HEK293 (cell line): ENCODE results near the gene CDO1.

Source experiments
- GLIS1 ChIP-seq: fragments of 450-650 bp; formaldehyde crosslinking; IDR thresholded peaks from 2 replicates; pipeline ENCODE4 v1.5.1; 2016; ENCODE audit warnings: missing biosample characterization, missing genetic modification characterization
- KLF16 ChIP-seq: fragments of 450-650 bp; formaldehyde crosslinking; IDR thresholded peaks from 2 replicates; pipeline ENCODE4 v1.5.1; 2017; ENCODE audit warnings: missing biosample characterization, missing genetic modification characterization
- PRDM6 ChIP-seq: fragments of 450-650 bp; formaldehyde crosslinking; IDR thresholded peaks from 2 replicates; pipeline ENCODE4 v1.5.1; 2017; ENCODE audit warnings: missing biosample characterization, missing genetic modification characterization
- SCRT1 ChIP-seq: fragments of 450-650 bp; formaldehyde crosslinking; IDR thresholded peaks from 2 replicates; pipeline ENCODE4 v1.5.1; 2016; ENCODE audit warnings: missing biosample characterization, missing genetic modification characterization, borderline replicate concordance
- TCF7L2 ChIP-seq: IDR thresholded peaks from 2 replicates; pipeline ENCODE4 v1.6.1; 2011; ENCODE audit warnings: low read depth, mild to moderate bottlenecking, inconsistent platforms, low read length, moderate library complexity, borderline replicate concordance
- ZBTB21 ChIP-seq: fragments of 450-650 bp; formaldehyde crosslinking; IDR thresholded peaks from 2 replicates; pipeline ENCODE4 v1.5.1; 2017; ENCODE audit warnings: missing biosample characterization, missing genetic modification characterization
- ZBTB8A ChIP-seq: fragments of 450-650 bp; formaldehyde crosslinking; IDR thresholded peaks from 2 replicates; pipeline ENCODE4 v1.5.1; 2016; ENCODE audit warnings: missing biosample characterization, missing genetic modification characterization
- ZNF10 ChIP-seq: fragments of 450-650 bp; formaldehyde crosslinking; IDR thresholded peaks from 2 replicates; pipeline ENCODE4 v1.5.1; 2017; ENCODE audit warnings: missing biosample characterization, missing genetic modification characterization
- ZNF184 ChIP-seq: fragments of 450-650 bp; IDR thresholded peaks from 2 replicates; pipeline ENCODE4 v1.5.1; 2018; ENCODE audit warnings: missing biosample characterization, mild to moderate bottlenecking, missing genetic modification characterization
- ZNF214 ChIP-seq: fragments of 450-650 bp; formaldehyde crosslinking; IDR thresholded peaks from 2 replicates; pipeline ENCODE4 v1.5.1; 2017; ENCODE audit warnings: missing biosample characterization, mild to moderate bottlenecking, missing genetic modification characterization, borderline replicate concordance
- ZNF23 ChIP-seq: fragments of 450-650 bp; formaldehyde crosslinking; IDR thresholded peaks from 2 replicates; pipeline ENCODE4 v1.5.1; 2016; ENCODE audit warnings: missing biosample characterization, missing genetic modification characterization, borderline replicate concordance
- ZNF24 ChIP-seq: fragments of 450-650 bp; formaldehyde crosslinking; IDR thresholded peaks from 2 replicates; pipeline ENCODE4 v1.5.1; 2016; ENCODE audit warnings: missing biosample characterization, missing genetic modification characterization
- ZNF335 ChIP-seq: fragments of 450-650 bp; formaldehyde crosslinking; conservative IDR thresholded peaks from 2 replicates; pipeline ENCODE4 v1.5.1; 2016; ENCODE audit warnings: missing biosample characterization, missing genetic modification characterization
- ZNF510 ChIP-seq: fragments of 450-650 bp; formaldehyde crosslinking; IDR thresholded peaks from 2 replicates; pipeline ENCODE4 v1.5.1; 2018; ENCODE audit warnings: mild to moderate bottlenecking, missing genetic modification characterization, missing biosample characterization; ENCODE audit not compliant: insufficient replicate concordance
- ZNF555 ChIP-seq: fragments of 450-650 bp; formaldehyde crosslinking; conservative IDR thresholded peaks from 2 replicates; pipeline ENCODE4 v1.5.1; 2017; ENCODE audit warnings: missing biosample characterization, mild to moderate bottlenecking, missing genetic modification characterization, inconsistent platforms
- ZNF558 ChIP-seq: fragments of 450-650 bp; formaldehyde crosslinking; IDR thresholded peaks from 2 replicates; pipeline ENCODE4 v1.5.1; 2016; ENCODE audit warnings: missing biosample characterization, missing genetic modification characterization
- ZNF560 ChIP-seq: fragments of 450-650 bp; formaldehyde crosslinking; IDR thresholded peaks from 2 replicates; pipeline ENCODE4 v1.5.1; 2017; ENCODE audit warnings: missing biosample characterization, missing genetic modification characterization, borderline replicate concordance
- ZNF585B ChIP-seq: fragments of 450-650 bp; formaldehyde crosslinking; IDR thresholded peaks from 2 replicates; pipeline ENCODE4 v1.5.1; 2016; ENCODE audit warnings: missing biosample characterization, missing genetic modification characterization
- ZNF596 ChIP-seq: fragments of 450-650 bp; IDR thresholded peaks from 2 replicates; pipeline ENCODE4 v1.5.0; 2018; ENCODE audit warnings: missing biosample characterization, mild to moderate bottlenecking, missing genetic modification characterization, moderate library complexity
- ZNF624 ChIP-seq: fragments of 450-650 bp; formaldehyde crosslinking; IDR thresholded peaks from 2 replicates; pipeline ENCODE4 v1.5.1; 2017; ENCODE audit warnings: missing biosample characterization, missing genetic modification characterization
- ZNF654 ChIP-seq: fragments of 450-650 bp; formaldehyde crosslinking; IDR thresholded peaks from 2 replicates; pipeline ENCODE4 v1.5.1; 2016; ENCODE audit warnings: low read depth, missing biosample characterization, missing genetic modification characterization
- ZNF707 ChIP-seq: fragments of 450-650 bp; formaldehyde crosslinking; IDR thresholded peaks from 2 replicates; pipeline ENCODE4 v1.5.1; 2016; ENCODE audit warnings: missing biosample characterization, missing genetic modification characterization
- ZNF843 ChIP-seq: fragments of 450-650 bp; formaldehyde crosslinking; IDR thresholded peaks from 2 replicates; pipeline ENCODE4 v1.5.1; 2016; ENCODE audit warnings: missing biosample characterization, missing genetic modification characterization
- ZSCAN16 ChIP-seq: fragments of 450-650 bp; formaldehyde crosslinking; IDR thresholded peaks from 2 replicates; pipeline ENCODE4 v1.5.1; 2016; ENCODE audit warnings: missing biosample characterization, missing genetic modification characterization
- ZSCAN23 ChIP-seq: fragments of 450-650 bp; formaldehyde crosslinking; IDR thresholded peaks from 2 replicates; pipeline ENCODE4 v1.5.1; 2016; ENCODE audit warnings: missing biosample characterization, missing genetic modification characterization
- TF ChIP-seq, protein P1 (sequence below): fragments of 450-650 bp; IDR thresholded peaks from 2 replicates; pipeline ENCODE4 v1.5.1; 2018; ENCODE audit warnings: missing biosample characterization, missing genetic modification characterization
- TF ChIP-seq, protein P2 (sequence below): fragments of 450-650 bp; formaldehyde crosslinking; IDR thresholded peaks from 2 replicates; pipeline ENCODE4 v1.5.1; 2016; ENCODE audit warnings: missing biosample characterization, missing genetic modification characterization
- TF ChIP-seq, protein P3 (sequence below): IDR thresholded peaks from 2 replicates; pipeline ENCODE4 v1.6.1; 2011; ENCODE audit warnings: mild to moderate bottlenecking, low read depth, low read length, borderline replicate concordance
- TF ChIP-seq, protein P4 (sequence below): fragments of 450-650 bp; formaldehyde crosslinking; IDR thresholded peaks from 2 replicates; pipeline ENCODE4 v1.5.1; 2016; ENCODE audit warnings: missing biosample characterization, missing genetic modification characterization
- TF ChIP-seq, protein P5 (sequence below): sonication (generic); formaldehyde crosslinking; IDR thresholded peaks from 2 replicates; pipeline ENCODE4 v1.8.1; 2022; ENCODE audit warnings: mild to moderate bottlenecking, moderate library complexity, missing genetic modification reagents

CDO1 gene

GRCh38 chr5:115816226-115817081 is at the start of gene CDO1 (continued):
- TF ChIP-seq ZNF510 (no peak), ZNF555 (no peak), ZNF707 (tag by site-specific recombination) (no peak), ZNF560 (no peak), ZNF184 (tag by site-specific recombination) (no peak), GLIS1 (tag by site-specific recombination) (peak; percentile 50), TCF7L2 (no peak), PRDM6 (tag by site-specific recombination) (no peak), ZBTB21 (tag by site-specific recombination) (no peak), ZNF843 (tag by site-specific recombination) (peak; percentile 14; the same call in 1 of the 2 replicates), ZNF23 (tag by site-specific recombination) (no peak), ZNF10 (tag by site-specific recombination) (no peak), SCRT1 (tag by site-specific recombination) (no peak), ZBTB8A (tag by site-specific recombination) (peak; percentile 72), KLF16 (tag by site-specific recombination) (peak; percentile 57; the same call in 1 of the 2 replicates), ZNF335 (tag by site-specific recombination) (peak; percentile 80), ZSCAN16 (no peak), ZNF558 (tag by site-specific recombination) (no peak), ZNF596 (tag by site-specific recombination) (no peak), ZNF214 (tag by site-specific recombination) (no peak), ZSCAN23 (tag by site-specific recombination) (no peak), ZNF624 (tag by site-specific recombination) (no peak), ZNF24 (tag by site-specific recombination) (0 out of 2 replicates have a peak, but pooled peaks have one; percentile 42), ZNF654 (tag by site-specific recombination) (no peak), ZNF585B (tag by site-specific recombination) (no peak)
- TF ChIP-seq, protein P1, sequence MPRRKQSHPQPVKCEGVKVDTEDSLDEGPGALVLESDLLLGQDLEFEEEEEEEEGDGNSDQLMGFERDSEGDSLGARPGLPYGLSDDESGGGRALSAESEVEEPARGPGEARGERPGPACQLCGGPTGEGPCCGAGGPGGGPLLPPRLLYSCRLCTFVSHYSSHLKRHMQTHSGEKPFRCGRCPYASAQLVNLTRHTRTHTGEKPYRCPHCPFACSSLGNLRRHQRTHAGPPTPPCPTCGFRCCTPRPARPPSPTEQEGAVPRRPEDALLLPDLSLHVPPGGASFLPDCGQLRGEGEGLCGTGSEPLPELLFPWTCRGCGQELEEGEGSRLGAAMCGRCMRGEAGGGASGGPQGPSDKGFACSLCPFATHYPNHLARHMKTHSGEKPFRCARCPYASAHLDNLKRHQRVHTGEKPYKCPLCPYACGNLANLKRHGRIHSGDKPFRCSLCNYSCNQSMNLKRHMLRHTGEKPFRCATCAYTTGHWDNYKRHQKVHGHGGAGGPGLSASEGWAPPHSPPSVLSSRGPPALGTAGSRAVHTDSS (tag by site-specific recombination), result no peak
- TF ChIP-seq, protein P2, sequence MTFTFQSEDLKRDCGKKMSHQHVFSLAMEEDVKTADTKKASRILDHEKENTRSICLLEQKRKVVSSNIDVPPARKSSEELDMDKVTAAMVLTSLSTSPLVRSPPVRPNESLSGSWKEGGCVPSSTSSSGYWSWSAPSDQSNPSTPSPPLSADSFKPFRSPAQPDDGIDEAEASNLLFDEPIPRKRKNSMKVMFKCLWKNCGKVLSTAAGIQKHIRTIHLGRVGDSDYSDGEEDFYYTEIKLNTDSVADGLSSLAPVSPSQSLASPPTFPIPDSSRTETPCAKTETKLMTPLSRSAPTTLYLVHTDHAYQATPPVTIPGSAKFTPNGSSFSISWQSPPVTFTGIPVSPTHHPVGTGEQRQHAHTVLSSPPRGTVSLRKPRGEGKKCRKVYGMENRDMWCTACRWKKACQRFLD (tag by site-specific recombination), result no peak
- TF ChIP-seq, protein P3, sequence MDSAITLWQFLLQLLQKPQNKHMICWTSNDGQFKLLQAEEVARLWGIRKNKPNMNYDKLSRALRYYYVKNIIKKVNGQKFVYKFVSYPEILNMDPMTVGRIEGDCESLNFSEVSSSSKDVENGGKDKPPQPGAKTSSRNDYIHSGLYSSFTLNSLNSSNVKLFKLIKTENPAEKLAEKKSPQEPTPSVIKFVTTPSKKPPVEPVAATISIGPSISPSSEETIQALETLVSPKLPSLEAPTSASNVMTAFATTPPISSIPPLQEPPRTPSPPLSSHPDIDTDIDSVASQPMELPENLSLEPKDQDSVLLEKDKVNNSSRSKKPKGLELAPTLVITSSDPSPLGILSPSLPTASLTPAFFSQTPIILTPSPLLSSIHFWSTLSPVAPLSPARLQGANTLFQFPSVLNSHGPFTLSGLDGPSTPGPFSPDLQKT, result no peak
- TF ChIP-seq, protein P4, sequence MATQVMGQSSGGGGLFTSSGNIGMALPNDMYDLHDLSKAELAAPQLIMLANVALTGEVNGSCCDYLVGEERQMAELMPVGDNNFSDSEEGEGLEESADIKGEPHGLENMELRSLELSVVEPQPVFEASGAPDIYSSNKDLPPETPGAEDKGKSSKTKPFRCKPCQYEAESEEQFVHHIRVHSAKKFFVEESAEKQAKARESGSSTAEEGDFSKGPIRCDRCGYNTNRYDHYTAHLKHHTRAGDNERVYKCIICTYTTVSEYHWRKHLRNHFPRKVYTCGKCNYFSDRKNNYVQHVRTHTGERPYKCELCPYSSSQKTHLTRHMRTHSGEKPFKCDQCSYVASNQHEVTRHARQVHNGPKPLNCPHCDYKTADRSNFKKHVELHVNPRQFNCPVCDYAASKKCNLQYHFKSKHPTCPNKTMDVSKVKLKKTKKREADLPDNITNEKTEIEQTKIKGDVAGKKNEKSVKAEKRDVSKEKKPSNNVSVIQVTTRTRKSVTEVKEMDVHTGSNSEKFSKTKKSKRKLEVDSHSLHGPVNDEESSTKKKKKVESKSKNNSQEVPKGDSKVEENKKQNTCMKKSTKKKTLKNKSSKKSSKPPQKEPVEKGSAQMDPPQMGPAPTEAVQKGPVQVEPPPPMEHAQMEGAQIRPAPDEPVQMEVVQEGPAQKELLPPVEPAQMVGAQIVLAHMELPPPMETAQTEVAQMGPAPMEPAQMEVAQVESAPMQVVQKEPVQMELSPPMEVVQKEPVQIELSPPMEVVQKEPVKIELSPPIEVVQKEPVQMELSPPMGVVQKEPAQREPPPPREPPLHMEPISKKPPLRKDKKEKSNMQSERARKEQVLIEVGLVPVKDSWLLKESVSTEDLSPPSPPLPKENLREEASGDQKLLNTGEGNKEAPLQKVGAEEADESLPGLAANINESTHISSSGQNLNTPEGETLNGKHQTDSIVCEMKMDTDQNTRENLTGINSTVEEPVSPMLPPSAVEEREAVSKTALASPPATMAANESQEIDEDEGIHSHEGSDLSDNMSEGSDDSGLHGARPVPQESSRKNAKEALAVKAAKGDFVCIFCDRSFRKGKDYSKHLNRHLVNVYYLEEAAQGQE (tag by site-specific recombination), result peak; percentile 12; the same call in 1 of the 2 replicates
- TF ChIP-seq, protein P5, sequence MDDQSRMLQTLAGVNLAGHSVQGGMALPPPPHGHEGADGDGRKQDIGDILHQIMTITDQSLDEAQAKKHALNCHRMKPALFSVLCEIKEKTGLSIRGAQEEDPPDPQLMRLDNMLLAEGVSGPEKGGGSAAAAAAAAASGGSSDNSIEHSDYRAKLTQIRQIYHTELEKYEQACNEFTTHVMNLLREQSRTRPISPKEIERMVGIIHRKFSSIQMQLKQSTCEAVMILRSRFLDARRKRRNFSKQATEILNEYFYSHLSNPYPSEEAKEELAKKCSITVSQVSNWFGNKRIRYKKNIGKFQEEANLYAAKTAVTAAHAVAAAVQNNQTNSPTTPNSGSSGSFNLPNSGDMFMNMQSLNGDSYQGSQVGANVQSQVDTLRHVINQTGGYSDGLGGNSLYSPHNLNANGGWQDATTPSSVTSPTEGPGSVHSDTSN (CRISPR knock-in tag), result no peak
